Measurements from ENCODE around the gene CCDC91. TPM values are rescaled to one million over a fixed set of nuclear protein-coding genes. Genes with fewer than 3 reads are reported as not detected.

The CCDC91 gene
- total RNA-seq, 1 experiment from 2014 or later: 15.7 TPM

DNA sequence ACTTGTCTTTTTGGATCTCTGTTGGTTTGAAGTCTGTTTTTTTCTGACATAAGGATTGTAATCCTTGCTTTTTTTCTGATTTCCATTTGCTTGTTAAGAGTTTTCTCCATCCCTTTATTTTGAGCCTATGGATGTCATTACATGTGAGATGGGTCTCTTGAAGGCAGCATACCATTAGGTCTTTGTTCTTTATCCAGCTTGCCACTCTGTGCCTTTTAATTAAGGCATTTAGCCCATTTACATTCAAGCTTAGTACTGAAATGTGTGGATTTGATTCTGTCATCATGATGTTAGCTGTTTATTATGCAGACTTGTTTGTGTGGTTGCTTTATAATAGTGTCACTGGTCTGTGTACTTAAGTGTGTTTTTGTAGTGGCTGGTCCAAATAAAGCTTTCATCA lies 100.0 kb downstream of the CCDC91 start (continued):
- TF ChIP-seq, protein P1, sequence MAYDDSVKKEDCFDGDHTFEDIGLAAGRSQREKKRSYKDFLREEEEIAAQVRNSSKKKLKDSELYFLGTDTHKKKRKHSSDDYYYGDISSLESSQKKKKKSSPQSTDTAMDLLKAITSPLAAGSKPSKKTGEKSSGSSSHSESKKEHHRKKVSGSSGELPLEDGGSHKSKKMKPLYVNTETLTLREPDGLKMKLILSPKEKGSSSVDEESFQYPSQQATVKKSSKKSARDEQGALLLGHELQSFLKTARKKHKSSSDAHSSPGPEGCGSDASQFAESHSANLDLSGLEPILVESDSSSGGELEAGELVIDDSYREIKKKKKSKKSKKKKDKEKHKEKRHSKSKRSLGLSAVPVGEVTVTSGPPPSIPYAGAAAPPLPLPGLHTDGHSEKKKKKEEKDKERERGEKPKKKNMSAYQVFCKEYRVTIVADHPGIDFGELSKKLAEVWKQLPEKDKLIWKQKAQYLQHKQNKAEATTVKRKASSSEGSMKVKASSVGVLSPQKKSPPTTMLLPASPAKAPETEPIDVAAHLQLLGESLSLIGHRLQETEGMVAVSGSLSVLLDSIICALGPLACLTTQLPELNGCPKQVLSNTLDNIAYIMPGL (CRISPR knock-in tag; IDR thresholded peaks at IDR 0.05): no peak
- TF ChIP-seq, protein P2, sequence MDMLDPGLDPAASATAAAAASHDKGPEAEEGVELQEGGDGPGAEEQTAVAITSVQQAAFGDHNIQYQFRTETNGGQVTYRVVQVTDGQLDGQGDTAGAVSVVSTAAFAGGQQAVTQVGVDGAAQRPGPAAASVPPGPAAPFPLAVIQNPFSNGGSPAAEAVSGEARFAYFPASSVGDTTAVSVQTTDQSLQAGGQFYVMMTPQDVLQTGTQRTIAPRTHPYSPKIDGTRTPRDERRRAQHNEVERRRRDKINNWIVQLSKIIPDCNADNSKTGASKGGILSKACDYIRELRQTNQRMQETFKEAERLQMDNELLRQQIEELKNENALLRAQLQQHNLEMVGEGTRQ (CRISPR knock-in tag; IDR thresholded peaks at IDR 0.05): no peak

DNA sequence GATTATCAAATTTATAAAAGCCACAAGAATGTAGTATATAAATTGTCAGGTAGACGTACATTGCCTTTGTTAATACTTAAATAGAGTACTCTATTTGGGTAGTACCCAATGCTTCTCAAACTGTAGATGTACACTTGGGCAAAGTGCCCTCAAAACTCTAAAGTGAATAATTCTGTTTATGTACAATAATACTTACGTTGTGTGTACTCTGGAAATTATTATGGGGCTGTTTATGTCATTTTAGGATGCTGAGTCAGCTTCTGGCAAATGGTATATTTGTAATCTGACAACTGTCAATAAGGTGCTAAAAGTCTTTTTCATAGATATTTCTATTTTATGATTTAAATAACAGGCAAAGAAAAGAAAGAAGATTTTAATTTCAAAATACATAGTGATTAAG lies 102.4 kb downstream of the CCDC91 start:
- POLR2A ChIA-PET: no interaction called here
- Mint-ChIP-seq H3K9me3 (peaks cover 28% of the 10 kb centered on the region), H3K27me3 (ENCODE audit: low read depth) (no peaks in the 10 kb centered on the region), H3K27ac (no peak overlapping the region), H3K36me3 (peaks cover 34% of the 10 kb centered on the region), H3K4me3 (no peak overlapping the region), H3K4me1 (peaks cover 14% of the 10 kb centered on the region)
- CTCF ChIA-PET: no interaction called here
- ATAC-seq (no peak), DNase-seq (ENCODE audit: low spot score) (no peak)
- no peak for TF ChIP-seq CREM (CRISPR knock-in tag; IDR thresholded peaks at IDR 0.05)
- TF ChIP-seq, protein P3, sequence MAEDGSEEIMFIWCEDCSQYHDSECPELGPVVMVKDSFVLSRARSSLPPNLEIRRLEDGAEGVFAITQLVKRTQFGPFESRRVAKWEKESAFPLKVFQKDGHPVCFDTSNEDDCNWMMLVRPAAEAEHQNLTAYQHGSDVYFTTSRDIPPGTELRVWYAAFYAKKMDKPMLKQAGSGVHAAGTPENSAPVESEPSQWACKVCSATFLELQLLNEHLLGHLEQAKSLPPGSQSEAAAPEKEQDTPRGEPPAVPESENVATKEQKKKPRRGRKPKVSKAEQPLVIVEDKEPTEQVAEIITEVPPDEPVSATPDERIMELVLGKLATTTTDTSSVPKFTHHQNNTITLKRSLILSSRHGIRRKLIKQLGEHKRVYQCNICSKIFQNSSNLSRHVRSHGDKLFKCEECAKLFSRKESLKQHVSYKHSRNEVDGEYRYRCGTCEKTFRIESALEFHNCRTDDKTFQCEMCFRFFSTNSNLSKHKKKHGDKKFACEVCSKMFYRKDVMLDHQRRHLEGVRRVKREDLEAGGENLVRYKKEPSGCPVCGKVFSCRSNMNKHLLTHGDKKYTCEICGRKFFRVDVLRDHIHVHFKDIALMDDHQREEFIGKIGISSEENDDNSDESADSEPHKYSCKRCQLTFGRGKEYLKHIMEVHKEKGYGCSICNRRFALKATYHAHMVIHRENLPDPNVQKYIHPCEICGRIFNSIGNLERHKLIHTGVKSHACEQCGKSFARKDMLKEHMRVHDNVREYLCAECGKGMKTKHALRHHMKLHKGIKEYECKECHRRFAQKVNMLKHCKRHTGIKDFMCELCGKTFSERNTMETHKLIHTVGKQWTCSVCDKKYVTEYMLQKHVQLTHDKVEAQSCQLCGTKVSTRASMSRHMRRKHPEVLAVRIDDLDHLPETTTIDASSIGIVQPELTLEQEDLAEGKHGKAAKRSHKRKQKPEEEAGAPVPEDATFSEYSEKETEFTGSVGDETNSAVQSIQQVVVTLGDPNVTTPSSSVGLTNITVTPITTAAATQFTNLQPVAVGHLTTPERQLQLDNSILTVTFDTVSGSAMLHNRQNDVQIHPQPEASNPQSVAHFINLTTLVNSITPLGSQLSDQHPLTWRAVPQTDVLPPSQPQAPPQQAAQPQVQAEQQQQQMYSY (CRISPR knock-in tag; IDR thresholded peaks at IDR 0.05): no peak
- TF ChIP-seq ZNF671 (CRISPR knock-in tag; IDR thresholded peaks at IDR 0.05): no peak
- no peak for TF ChIP-seq SOX15 (CRISPR knock-in tag; IDR thresholded peaks at IDR 0.05)
- no peak for TF ChIP-seq RORB (CRISPR knock-in tag; IDR thresholded peaks at IDR 0.05)
- TF ChIP-seq ATF1 (CRISPR knock-in tag; IDR thresholded peaks at IDR 0.05): no peak
- TF ChIP-seq MXD4 (CRISPR knock-in tag; IDR thresholded peaks at IDR 0.05; ENCODE audit: borderline replicate concordance): no peak
- no peak for TF ChIP-seq ZNF219 (CRISPR knock-in tag; IDR thresholded peaks at IDR 0.05; ENCODE audit: borderline replicate concordance)
- no peak for TF ChIP-seq HMGA2 (CRISPR knock-in tag; IDR thresholded peaks at IDR 0.05)
- no peak for TF ChIP-seq TEAD1 (CRISPR knock-in tag; IDR thresholded peaks at IDR 0.05)
- TF ChIP-seq FOXK1 (CRISPR knock-in tag; IDR thresholded peaks at IDR 0.05): no peak
- no peak for TF ChIP-seq GTF2I (CRISPR knock-in tag; conservative IDR thresholded peaks at IDR 0.05)
- no peak for TF ChIP-seq ZNF121 (CRISPR knock-in tag; IDR thresholded peaks at IDR 0.05)
- TF ChIP-seq NR2C2 (CRISPR knock-in tag; IDR thresholded peaks at IDR 0.05): no peak
- TF ChIP-seq, protein P4, sequence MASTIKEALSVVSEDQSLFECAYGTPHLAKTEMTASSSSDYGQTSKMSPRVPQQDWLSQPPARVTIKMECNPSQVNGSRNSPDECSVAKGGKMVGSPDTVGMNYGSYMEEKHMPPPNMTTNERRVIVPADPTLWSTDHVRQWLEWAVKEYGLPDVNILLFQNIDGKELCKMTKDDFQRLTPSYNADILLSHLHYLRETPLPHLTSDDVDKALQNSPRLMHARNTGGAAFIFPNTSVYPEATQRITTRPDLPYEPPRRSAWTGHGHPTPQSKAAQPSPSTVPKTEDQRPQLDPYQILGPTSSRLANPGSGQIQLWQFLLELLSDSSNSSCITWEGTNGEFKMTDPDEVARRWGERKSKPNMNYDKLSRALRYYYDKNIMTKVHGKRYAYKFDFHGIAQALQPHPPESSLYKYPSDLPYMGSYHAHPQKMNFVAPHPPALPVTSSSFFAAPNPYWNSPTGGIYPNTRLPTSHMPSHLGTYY (CRISPR knock-in tag; IDR thresholded peaks at IDR 0.05): no peak

DNA sequence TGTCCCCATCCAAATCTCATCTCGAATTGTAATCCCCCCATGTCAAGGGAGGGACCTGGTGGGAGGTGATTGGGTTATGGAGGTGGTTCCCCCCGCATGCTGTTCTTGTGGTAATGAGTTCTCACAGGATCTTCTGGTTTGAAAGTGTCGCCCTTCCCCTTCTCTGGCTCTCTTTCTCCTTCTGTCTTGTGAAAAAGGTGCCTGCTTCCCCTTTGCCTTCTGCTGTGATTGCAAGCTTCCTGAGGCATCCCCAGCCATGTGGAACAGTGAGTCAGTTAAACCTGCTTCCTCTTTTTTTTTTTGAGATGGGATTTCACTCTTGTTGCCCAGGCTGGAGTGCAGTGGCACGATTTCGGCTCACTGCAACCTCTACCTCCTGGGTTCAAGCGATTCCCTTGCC lies 104.0 kb downstream of the CCDC91 start:
- DNase-seq (ENCODE audit: low spot score) (no peak), ATAC-seq (peak; percentile 55)
- H3K4me3 Mint-ChIP-seq: no peak overlapping the region
- POLR2A ChIA-PET: no interaction called here
- TF ChIP-seq, protein P5, sequence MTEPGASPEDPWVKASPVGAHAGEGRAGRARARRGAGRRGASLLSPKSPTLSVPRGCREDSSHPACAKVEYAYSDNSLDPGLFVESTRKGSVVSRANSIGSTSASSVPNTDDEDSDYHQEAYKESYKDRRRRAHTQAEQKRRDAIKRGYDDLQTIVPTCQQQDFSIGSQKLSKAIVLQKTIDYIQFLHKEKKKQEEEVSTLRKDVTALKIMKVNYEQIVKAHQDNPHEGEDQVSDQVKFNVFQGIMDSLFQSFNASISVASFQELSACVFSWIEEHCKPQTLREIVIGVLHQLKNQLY (CRISPR knock-in tag; IDR thresholded peaks at IDR 0.05): no peak
- no peak for TF ChIP-seq JUN (CRISPR knock-in tag; IDR thresholded peaks at IDR 0.05)
- peaks cover 14% of the 10 kb centered on the region for H3K9me3 Mint-ChIP-seq
- H3K27ac Mint-ChIP-seq: peak overlapping the region; percentile 79
- H3K4me1 Mint-ChIP-seq: peaks cover 17% of the 10 kb centered on the region
- CTCF ChIA-PET: interaction anchor here (0.7 kb wide), 1 partner anchor 8 kb away, joined by 3 read pairs; no protein-coding TSS in a partner anchor
- peaks cover 24% of the 10 kb centered on the region for H3K36me3 Mint-ChIP-seq
- H3K27me3 Mint-ChIP-seq (ENCODE audit: low read depth): no peaks in the 10 kb centered on the region
